ENCODE measurements around the gene HEMK1. TPM values are rescaled to one million over a fixed set of nuclear protein-coding genes. Genes with fewer than 3 reads are reported as not detected.

The HEMK1 gene
- total RNA-seq, 1 experiment from 2014 or later, result 12.5 TPM

GRCh38 chr3:50611464-50612233 is 42.3 kb downstream of the HEMK1 start, which contains the start of gene CISH:
Gene CISH (minus strand): TSS chr3:50611774. CDS start chr3:50611650, 124 bp downstream.
- H3T11ph ChIP-seq (ENCODE audit: low read length), result no peak within 1 kb of the TSS
- H3K9me3 Mint-ChIP-seq, result no peaks in the 10 kb centered on the region
- no peak within 1 kb of the TSS for H2BK5ac ChIP-seq (ENCODE audit: insufficient read length, low read length)
- peak within 1 kb of the TSS; percentile 23; the same call in 1 of the 2 replicates for H3K14ac ChIP-seq (ENCODE audit: insufficient read depth, low read length)
- H3K23me2 ChIP-seq (ENCODE audit: insufficient read length, low read depth, low read length, poor library complexity, severe bottlenecking), result peaks cover 19% of the 10 kb centered on the region
- H3K4me3 Mint-ChIP-seq, result peak within 1 kb of the TSS; percentile 72 to 83
- no peaks in the 10 kb centered on the region for H3K79me2 ChIP-seq (ENCODE audit: insufficient read depth, low read length)
- H3K79me1 ChIP-seq (ENCODE audit: insufficient read depth, low read depth, low read length, poor library complexity, severe bottlenecking), result no peaks in the 10 kb centered on the region
- H3K18ac ChIP-seq (ENCODE audit: insufficient read length, low read depth, low read length), result peak within 1 kb of the TSS; percentile 32
- H4K5ac ChIP-seq (ENCODE audit: insufficient read length, low read depth, low read length), result no peak within 1 kb of the TSS
- no peak within 1 kb of the TSS for H2AFZ ChIP-seq (ENCODE audit: low read length)
- peak; percentile 96 for DNase-seq
- H3K4ac ChIP-seq (ENCODE audit: low read depth, low read length), result no peak within 1 kb of the TSS
- H2BK15ac ChIP-seq (ENCODE audit: low read depth, low read length), result no peak within 1 kb of the TSS
- peaks cover 8% of the 10 kb centered on the region; the same call in 1 of the 2 replicates for H3K27me3 ChIP-seq (ENCODE audit: insufficient read depth, low read length)
- peak within 1 kb of the TSS in 2 of 3 experiments; percentile 15 to 22; a peak in 2 of 7 replicates for H3K27ac Mint-ChIP-seq
- no peak within 1 kb of the TSS for H3K23ac ChIP-seq (ENCODE audit: insufficient read length, low read depth, low read length)
- no CpG with 5 or more reads among the region's 75 CpGs for WGBS (ENCODE audit: extremely low coverage, insufficient read length, low lambda C conversion rate)
- peak within 1 kb of the TSS; percentile 66 for H3K4me2 ChIP-seq (ENCODE audit: insufficient read depth, insufficient read length, low read length)
- no peak within 1 kb of the TSS for H3K27ac ChIP-seq (ENCODE audit: insufficient read length, low read depth, low read length)
- H3K27me3 Mint-ChIP-seq (ENCODE audit: low read depth), result peaks cover 50% of the 10 kb centered on the region
- no peak within 1 kb of the TSS for H3K56ac ChIP-seq (ENCODE audit: insufficient read length, low read depth, low read length)
- H3K9ac ChIP-seq (ENCODE audit: extremely low read depth, insufficient read length, low read length), result peak within 1 kb of the TSS; percentile 21
- H2BK120ac ChIP-seq (ENCODE audit: low read depth, low read length, poor library complexity, severe bottlenecking), result no peak within 1 kb of the TSS
- no peak within 1 kb of the TSS for H2BK20ac ChIP-seq (ENCODE audit: low read depth, low read length, poor library complexity, severe bottlenecking)
- no peaks in the 10 kb centered on the region for H3K4me1 ChIP-seq (ENCODE audit: insufficient read depth, low read length)
- peaks cover 0 to 1% (median 0%) of the 10 kb centered on the region in 3 experiments; a peak in 2 of 7 replicates for H3K36me3 Mint-ChIP-seq (ENCODE audit: insufficient read depth in 1 of 3, low read depth in 3 of 3)
- no peaks in the 10 kb centered on the region for H3K9me3 ChIP-seq (ENCODE audit: control insufficient read depth, low read depth, low read length)
- H2BK12ac ChIP-seq (ENCODE audit: insufficient read length, low read depth, low read length), result no peak within 1 kb of the TSS
- peaks cover 24 to 26% of the 10 kb centered on the region in 2 experiments for H3K4me1 Mint-ChIP-seq
- peak; percentile 83 for TF ChIP-seq CTCF (conservative IDR thresholded peaks at IDR 0.05)
- no peak within 1 kb of the TSS for H4K91ac ChIP-seq (ENCODE audit: insufficient read length, low read depth, low read length)
- no peaks in the 10 kb centered on the region for H4K20me1 ChIP-seq (ENCODE audit: control insufficient read depth, insufficient read depth, insufficient read length)
- H2AK5ac ChIP-seq (ENCODE audit: insufficient read length, low read length), result no peak within 1 kb of the TSS
- no peak within 1 kb of the TSS for H4K8ac ChIP-seq (replicated peaks; ENCODE audit: insufficient read length, low read depth, low read length)

Data from H9 (cell line).